Fibroblast of peridontal ligament (primary cell): Measurements from ENCODE around the gene PAX2.

ENCODE experiments used
- DNase-seq: peaks from one replicate; pipeline ENCODE4 v3.0.0-alpha.2; 2010; ENCODE audit errors: extremely low read depth

The PAX2 gene

DNA sequence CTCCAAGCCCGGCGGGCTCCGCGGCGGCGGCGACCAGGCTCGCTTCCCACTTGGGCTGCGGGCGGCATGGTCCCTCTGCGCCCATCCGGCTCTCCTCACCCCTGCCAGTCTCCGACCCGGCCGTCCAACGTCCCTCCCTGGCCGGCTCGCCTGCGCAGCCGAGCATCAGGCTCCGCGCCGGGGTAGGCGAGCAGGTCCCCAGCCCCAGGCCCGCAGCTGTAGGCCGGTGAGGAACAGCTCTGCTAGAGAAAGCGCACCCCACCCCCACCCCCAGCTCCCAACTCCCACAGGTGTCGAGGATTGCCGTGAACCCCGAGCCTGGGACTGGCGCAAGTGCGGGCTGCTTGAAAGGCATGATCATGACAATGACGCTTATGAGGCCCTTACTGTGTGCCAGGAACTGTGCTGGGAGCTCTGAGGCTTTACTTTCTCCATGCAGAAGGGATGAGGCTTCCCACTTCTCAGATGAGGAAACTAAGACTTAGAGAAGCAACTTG is 20.8 kb upstream of the PAX2 start:
- no peak for DNase-seq

DNA sequence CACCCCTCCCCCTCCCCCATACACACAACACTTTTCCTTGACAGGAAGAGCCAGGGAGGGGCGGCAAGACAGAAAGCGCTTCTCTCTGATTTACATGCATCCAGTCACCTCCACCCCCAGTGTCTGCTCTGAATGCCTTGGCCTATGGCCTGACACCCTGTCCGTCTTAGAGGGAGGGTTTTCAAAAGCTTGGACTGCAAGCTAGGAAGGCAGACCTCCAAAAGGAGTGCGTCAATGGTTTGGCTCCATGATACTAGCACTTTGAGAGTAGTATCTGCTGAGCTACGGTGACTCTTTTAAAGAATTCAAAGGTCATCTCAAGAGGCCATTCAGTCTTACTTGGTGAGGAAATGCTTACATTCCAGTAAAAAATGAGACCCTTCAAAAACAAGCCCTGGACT is 20.3 kb upstream of the PAX2 start:
- DNase-seq, result no peak

- no peak for DNase-seq
Measured at GRCh38 chr10:100725869-100726426, 19.4 kb upstream of the PAX2 start.

DNA sequence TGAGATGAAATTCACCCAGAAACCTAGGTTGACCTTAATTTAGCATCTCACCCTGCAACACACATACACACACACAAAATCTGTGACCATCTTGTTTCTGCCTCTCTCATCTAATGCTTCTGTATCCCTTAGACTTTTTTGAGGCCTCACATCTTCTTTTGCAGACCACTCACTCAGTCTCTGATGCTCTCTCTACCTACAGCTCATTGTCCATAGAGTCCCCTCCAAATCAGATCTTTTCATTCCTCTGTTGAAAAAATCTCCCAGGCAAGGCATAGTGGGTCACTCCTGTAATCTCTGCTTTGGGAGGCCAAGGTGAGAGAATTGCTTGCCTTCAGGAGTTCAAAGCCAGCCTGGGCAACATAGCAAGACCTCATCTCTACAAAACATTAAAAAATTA is 17.6 kb upstream of the PAX2 start:
- no peak for DNase-seq

- DNase-seq, result no peak
Measured at GRCh38 chr10:100728928-100729861, 16.2 kb upstream of the PAX2 start.

- DNase-seq, result no peak
Measured at GRCh38 chr10:100729862-100730724, 15.3 kb upstream of the PAX2 start.

- DNase-seq, result no peak
Measured at GRCh38 chr10:100730725-100731406, 14.5 kb upstream of the PAX2 start.

DNA sequence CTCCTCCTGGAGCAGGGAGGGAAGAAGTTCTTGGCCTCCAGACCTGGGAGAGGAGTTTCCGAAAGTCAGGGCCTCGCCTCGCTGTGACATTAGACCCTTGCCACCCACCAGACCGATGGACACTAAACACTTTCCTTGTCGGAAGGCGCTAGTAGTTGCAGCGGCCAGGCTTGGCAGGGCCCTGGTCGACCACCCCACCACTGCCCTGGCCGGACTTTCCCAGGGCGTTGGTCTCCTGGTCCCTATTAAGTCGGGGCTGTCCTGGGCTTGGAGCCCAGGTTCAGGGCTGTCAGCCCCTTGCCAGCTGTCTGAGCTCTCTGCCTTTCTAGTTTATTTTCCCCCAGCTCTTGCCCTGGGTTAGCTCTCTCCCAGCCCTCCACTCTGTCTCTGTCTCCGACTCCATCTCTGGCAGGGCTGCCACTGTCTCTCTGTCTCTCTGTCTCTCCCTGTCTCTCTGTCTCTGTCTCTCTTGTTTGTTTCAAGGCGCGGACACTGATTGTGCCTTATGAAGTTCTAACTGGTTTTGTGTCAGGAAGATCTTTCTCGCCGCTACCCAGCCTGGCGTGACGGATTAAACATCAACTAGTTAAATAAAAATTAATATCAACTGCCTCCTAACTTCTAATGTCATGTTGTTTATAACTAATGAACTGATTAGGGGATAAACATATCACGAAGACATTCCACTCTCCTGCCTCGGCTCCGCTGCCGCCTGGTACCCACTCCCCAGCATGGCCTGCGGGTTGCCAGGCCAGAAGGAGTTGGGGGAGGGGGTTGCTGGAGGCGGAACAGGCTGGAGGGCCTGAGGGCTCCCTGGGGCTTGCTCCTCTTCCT is 13.8 kb upstream of the PAX2 start:
- no peak for DNase-seq

DNA sequence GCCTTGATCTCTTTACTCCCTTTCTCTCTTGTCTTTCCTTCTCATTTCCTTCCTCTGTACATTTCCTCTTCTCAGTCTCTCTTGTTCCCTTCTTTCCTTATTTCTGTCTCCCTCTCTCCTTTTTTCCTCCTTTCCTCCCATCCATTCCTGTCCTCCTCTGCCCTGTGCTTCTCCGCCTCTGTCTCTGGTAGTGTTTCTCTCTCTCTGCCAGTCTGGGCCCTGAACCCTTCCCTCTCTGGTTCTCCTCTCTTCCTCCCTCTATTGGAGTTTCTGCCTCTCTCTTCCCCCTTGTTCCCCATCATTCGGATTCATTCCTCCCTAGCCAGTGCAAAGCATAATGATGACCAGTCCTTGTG is 13.2 kb upstream of the PAX2 start:
- DNase-seq, result no peak

GRCh38 chr10:100733329-100733728 is 12.1 kb upstream of the PAX2 start:
- no peak for DNase-seq

DNA sequence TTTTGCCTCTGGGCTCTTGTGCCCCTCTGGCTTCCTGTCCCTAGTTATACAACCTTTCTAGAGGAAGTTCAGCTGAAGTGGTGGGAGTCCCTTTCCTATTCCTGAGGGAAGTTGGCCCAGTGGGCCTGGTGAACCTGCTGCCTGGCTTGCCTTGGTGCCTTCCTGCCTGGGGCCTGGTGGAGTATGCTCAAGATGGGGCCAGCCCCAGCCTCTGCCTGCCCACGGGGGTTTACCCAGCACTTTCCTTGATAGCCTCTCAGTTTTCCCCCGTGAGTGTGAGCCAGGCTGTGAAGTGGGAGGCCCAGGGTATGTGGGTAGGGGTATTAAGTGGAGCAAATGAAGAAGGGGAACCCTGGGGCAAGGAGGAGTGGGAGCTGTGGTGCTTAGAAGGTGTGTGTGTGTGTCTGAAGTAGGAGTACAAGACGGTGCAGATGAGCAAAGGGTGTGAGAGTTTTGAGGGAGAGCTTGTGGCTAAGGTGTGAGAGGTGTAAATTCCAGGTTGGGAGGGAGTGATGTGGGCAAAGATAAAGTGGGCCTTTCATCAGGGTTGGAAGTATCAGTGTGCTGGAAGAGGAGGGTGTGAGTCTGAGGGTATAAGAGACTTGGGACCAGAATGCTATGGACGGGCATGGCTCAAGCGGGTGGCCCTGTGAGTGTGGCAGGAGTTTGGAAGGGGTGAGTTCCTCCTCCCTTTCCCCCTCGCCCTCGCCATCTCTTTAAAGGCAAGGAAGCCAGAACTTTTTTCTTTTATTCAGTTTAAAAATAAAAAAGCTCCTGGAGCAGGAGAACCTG is 10.9 kb upstream of the PAX2 start:
- no peak for DNase-seq

DNA sequence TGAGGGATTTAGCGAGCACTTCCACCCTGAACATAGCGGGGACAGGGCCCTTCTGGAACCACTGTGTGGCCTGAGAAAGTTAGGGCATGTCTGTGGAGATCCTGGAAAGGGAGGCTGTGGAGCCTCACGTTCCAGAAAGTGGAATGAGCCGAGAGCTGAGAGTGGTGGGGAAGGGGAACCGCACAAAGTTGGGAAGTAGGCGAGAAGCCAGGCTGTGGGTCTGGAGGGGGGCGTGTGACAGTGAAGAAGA is 10.4 kb upstream of the PAX2 start:
- no peak for DNase-seq

GRCh38 chr10:100735337-100736143 is 9.8 kb upstream of the PAX2 start:
- DNase-seq, result no peak

DNA sequence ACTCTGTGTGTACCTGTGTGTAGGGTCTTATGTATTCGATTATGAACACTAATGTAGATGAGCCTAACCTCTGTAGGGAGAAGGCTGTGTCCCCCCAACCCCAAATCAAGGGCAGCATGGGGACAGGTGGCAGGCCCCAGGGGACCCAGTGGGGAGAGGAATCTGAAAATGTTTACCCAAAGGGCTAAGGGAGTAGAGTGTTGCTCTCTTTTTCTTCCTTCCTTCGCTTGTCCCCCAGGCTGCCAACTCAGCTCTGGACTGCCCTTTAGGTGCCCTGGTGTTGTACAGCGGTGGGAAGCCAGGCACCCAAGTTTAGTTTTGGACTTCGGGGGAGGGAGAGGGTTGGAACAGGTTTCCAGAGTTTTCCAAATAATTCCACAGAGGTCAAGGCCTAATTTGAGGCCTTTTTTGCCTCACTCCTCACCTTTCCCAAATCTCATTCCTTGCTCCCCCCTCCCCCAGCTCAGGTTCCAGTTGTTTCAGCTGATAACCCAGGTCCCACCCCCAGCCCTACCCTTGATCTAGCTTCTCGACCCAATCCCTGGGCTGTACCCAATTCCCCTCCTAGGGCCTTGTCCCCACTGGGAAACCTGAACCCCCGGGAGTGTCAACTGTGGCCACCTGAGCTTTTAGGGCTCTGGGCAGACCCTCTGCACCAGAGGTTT is 9.1 kb upstream of the PAX2 start:
- no peak for DNase-seq

DNA sequence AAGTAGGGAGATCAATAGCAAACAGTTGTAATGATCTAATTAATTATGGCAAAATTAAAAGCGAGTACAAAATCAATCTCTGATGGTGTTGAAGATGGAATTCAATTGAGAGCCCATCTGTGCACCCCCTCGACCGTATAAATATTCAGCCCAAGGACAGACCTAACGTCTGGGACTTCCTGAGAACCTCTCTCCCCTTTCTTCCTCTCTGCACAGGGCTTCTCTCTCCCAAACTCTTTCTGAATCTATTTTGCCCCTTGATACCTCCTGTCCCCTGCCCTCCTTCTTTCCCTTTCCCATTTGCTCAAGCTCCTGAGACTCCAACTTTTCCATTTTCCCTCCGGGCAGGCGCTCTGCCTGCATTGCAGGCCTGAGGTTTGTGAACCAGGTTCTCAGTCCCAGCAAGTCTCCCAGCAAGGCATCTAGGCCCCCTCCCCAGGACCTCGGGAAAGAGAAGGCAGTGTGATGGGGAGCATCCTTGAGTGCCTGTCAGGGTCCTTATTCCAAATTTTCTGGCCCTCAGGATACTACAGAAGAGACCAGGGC is 8.5 kb upstream of the PAX2 start:
- no peak for DNase-seq

GRCh38 chr10:100737355-100738054 is 7.9 kb upstream of the PAX2 start:
- DNase-seq, result no peak

- DNase-seq, result no peak
Measured at GRCh38 chr10:100738055-100738827, 7.1 kb upstream of the PAX2 start.
